Astrocyte (in vitro differentiated cells and primary cell): Measurements from ENCODE around the gene XRCC5. TPM values are rescaled to one million over a fixed set of nuclear protein-coding genes. Genes with fewer than 3 reads are reported as not detected.

Source experiments
- DNase-seq: peaks from one replicate; pipeline ENCODE4 v3.0.0-alpha.2; 2010; ENCODE audit warnings: low read depth
- FAIRE-seq: peaks from 2 replicates; lab custom pipeline; 2011; peaks lifted over from hg19 to GRCh38; lab: Jason Lieb, UNC
- H2AFZ ChIP-seq: 2 replicates; pipeline ENCODE4 v1.6.0; 2012; ENCODE audit warnings: low read depth, low read length, inconsistent platforms
- H3K27ac ChIP-seq: 2 replicates; pipeline ENCODE4 v1.5.1; 2011; ENCODE audit warnings: low read depth, low read length, inconsistent platforms
- H3K27me3 ChIP-seq: 2 replicates; pipeline ENCODE4 v1.6.0; 2011; ENCODE audit warnings: low read length, inconsistent platforms; ENCODE audit not compliant: insufficient read depth
- H3K36me3 ChIP-seq: 2 replicates; pipeline ENCODE4 v1.5.1; 2011; ENCODE audit warnings: low read length, inconsistent platforms; ENCODE audit not compliant: insufficient read depth
- H3K4me1 ChIP-seq: 2 replicates; pipeline ENCODE4 v1.5.1; 2011; ENCODE audit warnings: low read length, inconsistent platforms; ENCODE audit not compliant: insufficient read depth
- H3K4me2 ChIP-seq: 2 replicates; pipeline ENCODE4 v1.6.0; 2012; ENCODE audit warnings: low read length, inconsistent platforms
- H3K4me3 ChIP-seq: 2 replicates; pipeline ENCODE4 v1.5.1; 2011; ENCODE audit warnings: low read depth, mild to moderate bottlenecking, low read length, inconsistent platforms; ENCODE audit not compliant: insufficient read depth
- H3K79me2 ChIP-seq: 2 replicates; pipeline ENCODE4 v1.6.0; 2012; ENCODE audit warnings: mild to moderate bottlenecking, low read length, inconsistent platforms; ENCODE audit not compliant: insufficient read depth
- H3K9ac ChIP-seq: 2 replicates; pipeline ENCODE4 v1.6.0; 2012; ENCODE audit warnings: mild to moderate bottlenecking, low read length, inconsistent platforms
- H3K9me3 ChIP-seq: 2 replicates; pipeline ENCODE4 v1.5.1; 2012; ENCODE audit warnings: low read depth, mild to moderate bottlenecking, low read length, inconsistent platforms; ENCODE audit not compliant: insufficient read depth
- H4K20me1 ChIP-seq: 2 replicates; pipeline ENCODE4 v1.6.0; 2012; ENCODE audit warnings: low read length, inconsistent platforms; ENCODE audit not compliant: insufficient read depth
- H3K27ac Mint-ChIP-seq: one replicate; pipeline ENCODE4 v1.8.0; 2021; ENCODE audit warnings: mild to moderate bottlenecking, mixed read lengths; ENCODE audit not compliant: unreplicated experiment
- H3K27me3 Mint-ChIP-seq: one replicate; pipeline ENCODE4 v1.8.0; 2021; ENCODE audit warnings: low read depth, mixed read lengths; ENCODE audit not compliant: unreplicated experiment
- H3K36me3 Mint-ChIP-seq: one replicate; pipeline ENCODE4 v1.8.0; 2021; ENCODE audit warnings: low read depth, mixed read lengths; ENCODE audit not compliant: unreplicated experiment
- H3K4me1 Mint-ChIP-seq: one replicate; pipeline ENCODE4 v1.8.0; 2021; ENCODE audit warnings: low read depth, mixed read lengths; ENCODE audit not compliant: unreplicated experiment
- H3K4me3 Mint-ChIP-seq: one replicate; pipeline ENCODE4 v1.8.0; 2021; ENCODE audit warnings: mild to moderate bottlenecking, moderate library complexity, mixed read lengths; ENCODE audit not compliant: unreplicated experiment
- H3K9me3 Mint-ChIP-seq: one replicate; pipeline ENCODE4 v1.8.0; 2021; ENCODE audit warnings: mild to moderate bottlenecking, mixed read lengths; ENCODE audit not compliant: unreplicated experiment
- CTCF ChIP-seq: IDR thresholded peaks from 2 replicates; pipeline ENCODE4 v1.5.1; 2011; ENCODE audit warnings: low read depth, mild to moderate bottlenecking, inconsistent platforms, low read length, moderate library complexity; ENCODE audit not compliant: insufficient read depth
- EZH2 ChIP-seq: IDR thresholded peaks from 2 replicates; pipeline ENCODE4 v1.6.1; 2012; ENCODE audit warnings: mild to moderate bottlenecking, low read length, inconsistent platforms; ENCODE audit not compliant: insufficient read depth
- total RNA-seq: library from RNA; stranded (reverse); gene quantifications from 2 replicates; pipeline ENCODE4 v1.2.1, GENCODE V29; 2021

The XRCC5 gene
- total RNA-seq, 1 donor from 2014 or later, result 249 TPM

DNA sequence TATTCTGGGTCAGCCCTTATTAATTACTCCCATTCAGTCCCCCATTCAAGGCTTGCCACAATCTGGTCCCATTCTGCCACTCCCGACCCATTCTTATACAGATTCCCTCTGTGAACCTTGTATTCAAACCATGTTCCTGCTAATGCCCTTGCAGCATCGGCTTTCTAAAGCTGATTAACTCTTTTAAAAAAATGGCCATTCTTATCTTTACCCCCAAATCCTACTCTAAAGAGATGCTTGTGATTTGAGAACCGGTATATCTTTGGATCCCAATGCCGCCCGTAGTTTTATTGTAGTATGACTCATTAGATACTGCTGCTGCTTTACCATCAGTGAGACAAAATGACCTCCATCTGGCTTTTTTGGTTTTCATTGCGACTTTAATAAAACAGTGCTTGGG, 72.2 kb downstream of the XRCC5 start:
- Histone ChIP-seq H2AFZ (no peak overlapping the region), H3K4me2 (no peak overlapping the region), H3K9ac (no peak overlapping the region), H3K36me3 (peaks cover 39% of the 10 kb centered on the region), H3K4me1 (peaks cover 6% of the 10 kb centered on the region), H3K79me2 (peaks cover 97% of the 10 kb centered on the region), H4K20me1 (peaks cover 73% of the 10 kb centered on the region), H3K27me3 (no peaks in the 10 kb centered on the region), H3K27ac (no peak overlapping the region), H3K9me3 (no peaks in the 10 kb centered on the region), H3K4me3 (no peak overlapping the region)
- FAIRE-seq, result no peak
- Mint-ChIP-seq H3K27ac (no peak overlapping the region), H3K4me3 (no peak overlapping the region), H3K4me1 (peaks cover 34% of the 10 kb centered on the region), H3K36me3 (peaks cover 34% of the 10 kb centered on the region), H3K9me3 (no peaks in the 10 kb centered on the region), H3K27me3 (no peaks in the 10 kb centered on the region)
- TF ChIP-seq CTCF (no peak), EZH2 (no peak)
- no peak for DNase-seq

GRCh38 chr2:216181953-216182461, 72.9 kb downstream of the XRCC5 start:
- H2AFZ ChIP-seq, result no peak overlapping the region
- peaks cover 9% of the 10 kb centered on the region for H3K4me1 ChIP-seq
- no peak overlapping the region for H3K9ac ChIP-seq
- DNase-seq (no peak), FAIRE-seq (no peak)
- Mint-ChIP-seq H3K4me3 (no peak overlapping the region), H3K36me3 (peaks cover 31% of the 10 kb centered on the region), H3K4me1 (peaks cover 38% of the 10 kb centered on the region), H3K27me3 (no peaks in the 10 kb centered on the region), H3K9me3 (no peaks in the 10 kb centered on the region), H3K27ac (no peak overlapping the region)
- H3K27ac ChIP-seq, result no peak overlapping the region
- H3K4me3 ChIP-seq, result no peak overlapping the region
- peaks cover 97% of the 10 kb centered on the region for H3K79me2 ChIP-seq
- H3K4me2 ChIP-seq, result no peak overlapping the region
- peaks cover 38% of the 10 kb centered on the region for H3K36me3 ChIP-seq
- no peaks in the 10 kb centered on the region for H3K9me3 ChIP-seq
- no peaks in the 10 kb centered on the region for H3K27me3 ChIP-seq
- TF ChIP-seq EZH2, result no peak
- no peak for TF ChIP-seq CTCF
- peaks cover 72% of the 10 kb centered on the region for H4K20me1 ChIP-seq

DNA sequence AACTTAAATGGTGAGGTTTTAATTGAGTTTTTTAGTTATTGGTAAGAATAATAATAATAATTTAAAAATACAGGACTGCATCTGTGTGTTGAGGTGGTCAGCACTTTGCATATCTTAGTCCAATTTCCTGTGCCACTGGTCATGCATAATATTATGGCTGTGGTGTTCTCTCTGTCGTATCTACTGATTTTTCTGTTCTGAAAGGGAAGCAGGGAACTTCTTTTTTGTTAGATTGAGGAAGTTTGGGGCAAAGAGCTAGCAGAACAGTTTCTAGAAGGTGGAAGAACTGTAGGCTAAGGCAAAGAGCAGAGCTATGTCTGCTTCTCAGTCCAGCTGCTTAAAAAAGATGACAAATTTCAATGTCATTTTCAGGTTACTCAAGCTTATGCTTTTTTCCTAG, 74.3 kb downstream of the XRCC5 start:
- H3K27ac Mint-ChIP-seq, result no peak overlapping the region
- Histone ChIP-seq H3K4me1 (peaks cover 23% of the 10 kb centered on the region), H3K9ac (no peak overlapping the region), H3K79me2 (peaks cover 97% of the 10 kb centered on the region), H3K4me2 (no peak overlapping the region), H3K27me3 (no peaks in the 10 kb centered on the region), H3K4me3 (no peak overlapping the region), H3K27ac (no peak overlapping the region), H3K9me3 (no peaks in the 10 kb centered on the region), H4K20me1 (peaks cover 70% of the 10 kb centered on the region), H3K36me3 (peaks cover 32% of the 10 kb centered on the region), H2AFZ (no peak overlapping the region)
- H3K36me3 Mint-ChIP-seq, result peaks cover 25% of the 10 kb centered on the region
- TF ChIP-seq CTCF, result no peak
- no peak for TF ChIP-seq EZH2
- FAIRE-seq (no peak), DNase-seq (no peak)
- H3K4me3 Mint-ChIP-seq, result no peak overlapping the region
- H3K4me1 Mint-ChIP-seq, result peaks cover 51% of the 10 kb centered on the region
- H3K9me3 Mint-ChIP-seq, result no peaks in the 10 kb centered on the region
- no peaks in the 10 kb centered on the region for H3K27me3 Mint-ChIP-seq
